HG03575 (cell line): ENCODE results near the gene ZC3H14.

Experiments used
- ATAC-seq: cut with Tn5 transposase; IDR thresholded peaks from one replicate; pipeline ENCODE4 v1.9.1; 2021; ENCODE audit not compliant: unreplicated experiment, insufficient number of reproducible peaks, low FRiP score; ENCODE audit errors: extremely low read depth

Gene ZC3H14

DNA sequence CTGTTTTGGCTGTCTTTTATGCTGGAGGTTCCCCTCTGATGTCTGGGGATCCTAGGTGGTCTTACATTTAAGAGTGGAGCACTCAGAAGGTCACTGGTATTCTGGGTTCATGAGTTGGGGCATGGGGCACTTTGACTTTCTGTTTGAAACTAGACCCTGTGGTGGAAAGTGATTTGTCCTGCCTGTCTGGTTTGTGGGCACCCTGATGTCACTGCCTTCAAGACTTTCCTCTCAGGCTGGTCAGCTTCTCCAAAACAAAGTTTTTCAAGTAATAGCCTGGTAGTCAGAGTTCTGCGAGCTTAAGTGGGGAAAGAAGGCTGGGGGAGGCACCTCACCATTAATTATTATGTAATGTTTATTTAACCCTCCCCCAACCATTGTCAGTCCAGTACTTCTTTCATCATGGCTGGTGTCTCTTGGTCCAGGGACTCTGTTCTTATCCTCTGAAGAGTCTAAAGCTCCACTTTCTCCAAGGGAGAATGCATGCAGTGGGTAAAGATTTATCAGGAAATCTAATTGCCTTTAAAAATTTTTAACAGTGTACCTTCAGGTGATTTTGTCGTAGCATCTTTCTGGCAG lies 35.3 kb downstream of the ZC3H14 start:
- no peak for ATAC-seq

DNA sequence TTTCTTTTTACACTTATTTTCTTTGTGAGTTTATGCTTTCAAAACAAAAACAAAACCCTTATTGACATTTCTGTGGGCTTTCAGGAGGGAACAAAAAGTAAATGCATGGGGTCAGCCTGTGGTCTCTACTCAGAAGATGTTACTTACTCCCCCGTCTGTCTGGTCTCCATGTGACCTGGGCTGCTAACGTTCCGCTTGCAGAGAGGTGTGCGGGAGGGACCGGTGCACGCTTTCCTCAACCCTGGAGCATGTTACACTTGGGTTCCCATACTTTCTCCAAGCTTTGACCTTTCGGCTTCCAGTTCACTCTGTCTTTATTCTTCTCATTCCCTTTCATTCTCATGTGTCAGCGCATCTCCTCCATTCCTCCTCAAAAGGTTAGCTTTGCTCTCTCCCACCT lies 36.5 kb downstream of the ZC3H14 start:
- no peak for ATAC-seq

GRCh38 chr14:88599761-88600439 lies 37.1 kb downstream of the ZC3H14 start:
- ATAC-seq = peak; percentile 88

DNA sequence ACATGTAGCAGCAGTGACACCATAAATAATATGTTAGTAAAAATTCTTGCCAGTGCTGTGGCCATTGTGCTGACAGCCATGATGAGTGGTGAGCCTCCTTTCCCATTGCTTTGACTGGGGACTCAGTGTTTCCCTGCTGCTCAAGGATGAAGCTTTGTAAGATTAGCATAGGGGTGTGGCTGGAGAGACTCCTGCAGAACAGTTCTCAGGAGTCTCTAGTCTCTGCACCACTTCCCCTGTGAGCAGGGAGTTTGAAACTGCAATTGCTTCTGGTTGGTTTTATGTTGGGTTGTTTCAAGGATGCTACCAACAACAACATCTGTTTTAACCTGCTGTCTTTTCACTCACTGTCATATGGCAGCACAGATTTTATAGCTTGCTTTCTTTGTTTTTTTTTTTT lies 41.4 kb downstream of the ZC3H14 start:
- no peak for ATAC-seq

DNA sequence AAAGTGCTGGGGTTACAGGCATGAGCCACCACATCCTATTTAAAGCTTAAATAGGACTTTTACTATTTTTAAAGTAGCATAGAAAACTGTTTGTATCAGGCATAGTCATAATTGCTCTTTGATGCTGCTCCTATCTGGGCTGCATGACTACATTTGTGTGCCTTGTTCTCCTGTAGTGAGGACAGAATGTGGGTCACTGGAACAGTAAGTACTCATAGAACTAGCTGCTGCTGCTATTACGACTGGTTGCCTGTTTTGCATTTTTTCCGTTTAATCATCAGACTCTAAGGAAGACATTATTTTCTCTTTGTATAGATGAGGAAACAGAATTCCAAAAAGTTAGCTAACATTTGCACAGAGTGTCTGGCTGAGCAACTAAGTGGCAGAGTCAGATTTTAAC lies 42.8 kb downstream of the ZC3H14 start:
- ATAC-seq = no peak

GRCh38 chr14:88607829-88608228 lies 45.0 kb downstream of the ZC3H14 start:
- no peak for ATAC-seq

- ATAC-seq = no peak
Measured at GRCh38 chr14:88611878-88612277, 49.0 kb downstream of the ZC3H14 start.

- ATAC-seq = no peak
Measured at GRCh38 chr14:88612981-88613380, 50.1 kb downstream of the ZC3H14 start.

- ATAC-seq = no peak
Measured at GRCh38 chr14:88613552-88614010, 50.7 kb downstream of the ZC3H14 start.

DNA sequence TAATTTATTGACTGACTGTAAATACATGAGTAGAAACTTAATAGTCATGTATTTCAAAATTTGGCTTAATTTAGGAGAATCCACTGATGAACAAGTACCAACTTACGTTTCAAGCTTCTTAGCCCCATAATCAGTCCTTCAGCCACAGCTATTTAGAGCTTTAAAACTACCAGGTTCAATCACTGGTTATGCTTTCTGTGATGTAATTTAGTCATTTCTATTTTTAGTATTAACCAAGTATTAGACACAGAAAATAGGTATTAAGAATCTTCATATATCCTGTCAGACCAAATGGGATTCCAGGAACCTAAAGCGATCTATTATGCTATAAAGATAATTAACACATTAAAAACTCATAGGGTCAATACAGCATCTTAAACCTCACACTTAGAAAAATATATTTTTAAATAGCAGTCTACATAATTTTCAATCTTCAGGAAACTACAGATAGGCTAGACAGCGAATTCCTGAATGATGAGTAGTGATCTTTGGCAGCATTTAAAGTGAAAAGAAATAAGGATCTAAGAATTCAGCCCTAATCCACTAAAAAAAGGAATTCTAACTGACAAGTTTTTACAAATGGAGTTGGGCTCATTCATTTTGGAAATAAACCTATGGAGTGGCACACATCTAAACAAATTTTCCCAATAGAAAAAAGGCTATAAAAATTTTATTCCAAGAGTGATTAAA lies 51.5 kb downstream of the ZC3H14 start:
- ATAC-seq = peak; percentile 43

- ATAC-seq = no peak
Measured at GRCh38 chr14:88616697-88617096, 53.9 kb downstream of the ZC3H14 start.

DNA sequence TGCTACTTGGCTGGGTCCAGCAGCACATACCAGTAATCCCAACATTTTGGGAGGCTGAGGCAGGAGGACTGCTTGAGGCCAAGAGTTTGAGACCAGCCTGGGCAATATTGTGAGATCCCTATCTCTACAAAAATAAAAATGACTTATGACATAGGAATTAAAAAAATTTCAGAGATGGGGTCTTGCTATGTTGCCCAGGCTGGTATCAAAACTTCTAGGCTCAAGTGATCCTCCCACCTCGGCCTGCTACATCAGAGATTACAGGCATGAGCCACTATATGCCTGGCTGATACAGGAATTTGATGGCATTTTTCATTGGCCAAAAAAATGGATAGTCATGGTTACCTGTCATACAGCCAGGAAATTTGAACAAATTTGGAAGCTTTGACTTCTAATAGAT lies 54.6 kb downstream of the ZC3H14 start:
- no peak for ATAC-seq

DNA sequence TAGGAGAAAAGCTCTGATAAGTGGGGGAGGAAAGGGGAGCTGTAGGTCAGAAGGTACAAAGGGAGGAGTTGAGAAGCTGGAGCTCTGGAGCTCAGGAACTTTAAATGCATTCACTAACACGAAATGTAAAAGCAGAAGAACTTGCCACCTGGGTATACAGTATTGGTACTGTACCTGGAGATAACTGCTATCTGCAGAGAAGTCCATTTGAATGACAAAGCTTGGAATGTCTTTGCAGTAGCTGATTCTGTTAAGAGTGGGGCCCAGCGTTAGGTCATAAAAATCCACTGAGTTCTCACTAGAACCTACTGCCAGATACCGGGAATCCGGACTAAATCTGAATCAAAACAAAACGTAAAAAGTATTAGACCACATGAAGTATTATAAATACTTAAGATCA lies 55.6 kb downstream of the ZC3H14 start:
- no peak for ATAC-seq

DNA sequence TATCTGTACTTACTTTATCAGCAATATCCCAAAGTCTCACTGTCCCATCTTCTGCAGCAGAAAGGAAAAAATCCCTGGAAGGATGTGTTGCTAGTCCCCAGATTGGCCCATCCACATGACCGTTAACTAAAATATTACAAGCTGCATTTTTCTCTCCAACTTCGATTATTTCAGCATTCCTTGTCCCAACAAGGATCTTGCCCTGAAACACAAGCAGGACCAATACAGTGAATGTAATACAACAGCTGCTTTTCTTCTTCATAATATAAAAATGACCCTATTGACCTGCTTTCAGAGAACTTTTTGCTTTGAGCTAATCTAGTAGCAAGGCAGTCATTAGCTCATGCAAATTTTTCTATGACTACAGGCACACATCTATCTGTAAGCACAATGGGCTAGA lies 58.3 kb downstream of the ZC3H14 start:
- no peak for ATAC-seq

DNA sequence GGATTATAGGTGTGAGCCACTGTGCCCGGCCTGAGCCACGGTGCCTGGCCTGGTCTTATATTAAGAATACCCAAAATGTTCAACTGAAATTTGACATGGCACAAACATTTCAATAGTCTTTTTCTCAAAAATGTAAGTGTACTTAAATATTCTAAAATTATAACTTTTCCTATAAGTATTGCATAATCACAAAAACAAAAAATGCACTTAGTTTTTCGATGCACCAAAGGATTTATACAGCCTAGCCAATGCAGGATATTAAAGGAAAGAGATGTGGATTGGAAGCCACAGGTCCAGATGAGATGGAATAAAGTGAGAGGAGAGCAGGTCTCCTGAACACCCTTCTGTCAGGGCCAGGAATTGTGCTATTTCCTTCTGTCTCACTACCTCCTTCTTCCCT lies 62.8 kb downstream of the ZC3H14 start:
- no peak for ATAC-seq

DNA sequence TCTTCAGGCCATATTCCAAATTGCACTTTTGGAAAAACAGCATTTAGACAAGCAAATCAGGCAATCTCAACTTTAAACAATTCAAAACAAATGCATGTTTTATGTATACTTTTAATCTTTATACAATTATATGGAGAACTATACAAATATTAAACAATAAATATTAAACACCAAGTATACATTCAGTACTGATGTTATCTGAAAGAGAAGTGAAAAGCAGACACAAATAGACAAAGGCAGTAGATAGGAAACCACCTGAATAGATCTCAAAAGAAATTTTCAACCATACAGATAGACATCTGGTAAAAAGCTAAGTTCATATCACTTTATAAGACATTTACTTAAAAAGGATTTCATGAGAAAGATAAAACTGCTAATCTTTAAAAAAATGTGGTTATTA lies 65.2 kb downstream of the ZC3H14 start:
- ATAC-seq = no peak

DNA sequence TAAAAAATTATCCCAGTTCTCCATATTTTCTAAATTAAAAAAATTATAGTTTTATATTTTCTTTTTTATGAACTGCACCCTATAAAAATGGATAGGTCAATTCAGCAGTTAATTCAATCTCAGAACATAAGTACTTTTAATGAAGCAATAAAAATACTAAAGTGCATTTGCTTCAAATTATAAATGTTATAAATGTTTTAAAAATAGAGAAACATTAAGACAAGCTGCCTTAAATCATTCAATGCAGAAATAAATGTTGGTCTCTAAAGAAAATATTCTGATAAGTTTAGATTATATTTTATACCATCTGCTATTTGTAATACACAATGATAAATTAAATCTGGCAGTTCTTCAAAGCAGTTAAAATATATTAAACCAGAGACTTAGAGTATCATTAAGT lies 65.6 kb downstream of the ZC3H14 start:
- ATAC-seq = no peak

- no peak for ATAC-seq
Measured at GRCh38 chr14:88630565-88630964, 67.7 kb downstream of the ZC3H14 start.

DNA sequence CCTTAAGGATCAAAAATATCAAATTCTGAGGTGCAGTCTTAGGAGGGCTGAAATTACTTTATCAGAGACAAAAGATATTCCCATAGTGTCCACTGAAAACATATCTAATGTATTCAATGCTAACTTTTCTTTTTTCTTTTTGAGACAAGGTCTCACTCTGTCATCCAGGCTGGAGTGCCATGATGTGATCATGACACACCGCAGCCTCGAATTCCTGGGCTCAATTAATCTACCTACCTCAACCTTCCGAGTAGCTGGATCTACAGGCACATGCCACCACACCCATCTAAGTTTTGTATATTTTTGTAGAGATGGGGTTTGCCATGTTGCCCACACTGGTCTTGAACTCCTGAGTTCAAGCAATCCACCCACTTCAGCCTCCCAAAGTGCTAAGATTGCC lies 68.3 kb downstream of the ZC3H14 start:
- ATAC-seq = no peak

DNA sequence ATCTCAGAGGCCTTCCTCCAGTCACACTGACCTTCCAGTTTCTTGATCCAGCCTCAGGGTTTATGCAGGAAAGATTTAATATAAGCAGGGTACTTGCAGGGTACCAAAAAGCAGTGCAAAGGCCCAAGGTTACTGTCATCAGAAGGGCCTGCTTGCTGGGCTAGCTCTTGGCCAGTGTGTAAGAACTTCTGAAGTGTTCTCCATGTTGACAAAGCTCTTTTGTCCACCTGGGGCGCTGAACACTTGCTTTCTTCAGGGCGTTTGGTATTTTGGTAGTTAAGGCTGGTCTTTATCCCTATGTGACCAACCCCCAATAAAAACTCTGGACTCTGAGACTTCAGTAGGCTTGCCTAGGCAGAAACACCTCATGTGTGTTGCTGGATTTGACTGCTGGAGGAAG lies 69.7 kb downstream of the ZC3H14 start:
- no peak for ATAC-seq
